GM18858 (cell line): Measurements from ENCODE around the gene CDON.

ENCODE experiments used
- ATAC-seq: cut with Tn5 transposase; IDR thresholded peaks from one replicate; pipeline ENCODE4 v1.9.1; 2021; ENCODE audit not compliant: unreplicated experiment

Gene CDON

DNA sequence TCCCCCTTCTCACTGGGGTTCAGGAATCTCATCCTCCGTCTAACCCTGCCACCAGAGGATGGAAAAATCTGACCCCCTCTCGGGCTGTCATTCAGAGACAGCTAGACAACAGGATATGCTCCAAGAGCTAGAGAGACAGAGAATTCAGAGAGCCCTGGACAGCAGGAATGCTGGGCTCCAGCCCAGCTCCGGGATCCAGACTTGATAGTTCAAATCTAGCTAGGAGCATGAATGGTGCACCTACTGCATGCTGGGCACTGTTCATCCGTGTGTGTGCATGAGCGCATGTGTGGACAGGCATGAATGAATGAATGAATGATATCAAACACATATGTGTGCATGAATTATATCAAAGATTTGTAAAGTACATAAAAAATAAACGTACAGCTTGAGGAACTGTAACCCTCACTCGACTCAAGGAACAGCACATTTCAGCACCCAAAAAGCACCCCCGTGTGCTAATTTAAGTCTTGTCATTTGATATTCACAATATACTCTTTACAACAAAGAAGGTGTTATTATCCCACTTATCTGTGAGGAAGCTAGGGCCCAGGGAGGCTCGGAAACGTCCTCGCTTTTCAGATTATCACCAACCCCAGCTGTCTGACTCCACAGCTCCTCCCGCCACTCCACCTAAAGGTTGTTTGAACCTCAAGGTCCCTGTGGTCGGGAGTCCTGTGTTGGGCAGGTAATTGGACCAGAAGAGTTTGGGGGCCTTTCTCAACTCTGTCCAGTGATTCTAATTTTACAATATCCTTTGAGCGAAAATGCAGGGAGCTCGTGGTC, 117.5 kb downstream of the CDON start:
- ATAC-seq = no peak

DNA sequence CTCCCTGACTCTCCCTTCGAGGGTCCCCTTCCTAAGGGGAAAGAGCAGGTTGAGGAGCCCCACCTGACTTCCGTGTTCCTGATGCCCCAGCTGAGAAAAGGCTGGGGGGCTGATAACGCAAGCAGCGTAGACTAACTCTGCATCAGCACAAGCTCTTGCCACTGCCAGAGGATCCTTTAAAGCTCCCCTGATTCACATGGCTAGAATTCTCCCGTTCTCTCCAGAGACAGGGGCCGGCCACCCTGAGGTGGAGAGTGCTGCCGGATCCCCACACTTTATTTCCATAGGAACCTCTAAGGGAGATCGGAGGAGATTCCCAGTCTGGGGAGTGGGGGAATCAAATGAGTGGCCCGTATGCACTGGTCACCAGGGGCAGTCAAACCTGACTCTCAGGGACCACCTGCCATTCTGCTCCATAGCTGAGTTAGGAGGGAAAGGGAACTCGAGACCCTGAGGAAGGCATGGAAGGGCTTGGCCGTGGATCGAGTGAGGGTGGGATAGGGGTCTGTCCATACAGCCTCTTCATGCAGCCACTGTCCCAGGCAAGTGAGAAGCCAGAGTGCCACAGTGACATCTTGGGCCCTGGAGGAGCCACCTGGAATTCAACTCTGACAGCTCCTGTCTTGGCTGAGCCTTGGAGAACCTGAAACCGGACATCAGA, 118.2 kb downstream of the CDON start:
- no peak for ATAC-seq

DNA sequence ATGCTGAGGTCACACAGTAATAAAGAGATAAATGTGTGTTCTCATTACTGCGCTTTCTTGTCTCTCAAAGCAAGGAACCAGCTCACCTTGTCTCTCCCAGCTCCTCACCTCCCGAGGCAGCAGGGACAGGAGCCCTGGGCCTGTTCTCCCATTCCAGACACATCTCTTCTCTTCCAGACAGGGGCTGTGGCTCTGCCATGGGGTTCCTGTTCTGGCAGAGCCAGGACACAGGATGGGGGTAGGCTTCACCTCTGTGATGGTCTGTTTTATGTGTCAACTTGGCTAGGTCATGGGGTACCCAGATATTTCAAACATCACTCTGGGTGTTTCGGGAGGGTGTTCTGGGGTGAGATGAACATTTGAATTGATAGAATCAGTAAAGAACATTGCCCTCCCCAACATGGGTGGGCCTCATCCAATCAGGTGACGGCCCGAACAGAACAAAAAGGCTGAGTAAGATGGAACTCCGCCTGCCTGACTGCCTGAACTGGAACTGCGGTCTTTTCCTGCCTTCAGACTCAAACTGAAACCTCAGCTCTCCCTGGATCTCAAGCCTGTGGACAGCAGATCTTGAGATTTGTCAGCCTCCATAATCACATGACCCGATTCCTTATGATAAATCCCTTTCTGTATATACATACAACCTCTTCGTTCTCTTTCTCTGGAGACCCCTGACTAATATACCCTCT, 118.9 kb downstream of the CDON start:
- ATAC-seq = no peak

DNA sequence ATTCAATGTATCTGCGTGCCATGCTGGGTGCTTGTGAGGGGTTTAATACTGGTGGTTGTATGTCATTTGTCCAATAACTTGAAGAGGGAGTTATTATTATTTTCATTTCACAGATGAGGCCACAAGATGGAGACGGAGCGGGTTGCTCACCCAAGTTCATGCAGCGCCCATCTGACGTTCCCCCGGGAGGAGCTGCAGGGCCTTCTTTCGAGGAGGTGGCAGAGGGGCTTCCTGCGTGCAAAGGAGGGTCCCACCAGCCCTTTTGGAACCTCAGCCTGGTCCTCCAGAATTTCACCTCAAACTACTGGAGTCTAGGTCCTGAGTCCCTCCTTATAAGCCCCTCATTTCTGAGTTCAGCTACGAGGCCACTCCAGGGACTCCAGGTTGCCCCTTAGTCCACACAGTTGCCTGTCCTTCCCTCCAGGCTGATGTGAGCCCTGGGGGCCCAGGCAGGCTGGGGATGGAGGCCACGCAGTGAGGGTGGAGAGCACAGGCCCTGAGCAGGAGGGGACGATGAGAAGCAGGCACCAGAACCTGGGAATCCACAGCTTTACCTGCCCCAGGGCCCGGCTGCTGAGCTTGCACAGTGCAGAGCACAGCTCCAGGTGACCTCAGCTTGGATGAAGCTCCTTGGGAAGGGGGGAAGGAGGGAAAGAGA, 119.8 kb downstream of the CDON start:
- no peak for ATAC-seq

DNA sequence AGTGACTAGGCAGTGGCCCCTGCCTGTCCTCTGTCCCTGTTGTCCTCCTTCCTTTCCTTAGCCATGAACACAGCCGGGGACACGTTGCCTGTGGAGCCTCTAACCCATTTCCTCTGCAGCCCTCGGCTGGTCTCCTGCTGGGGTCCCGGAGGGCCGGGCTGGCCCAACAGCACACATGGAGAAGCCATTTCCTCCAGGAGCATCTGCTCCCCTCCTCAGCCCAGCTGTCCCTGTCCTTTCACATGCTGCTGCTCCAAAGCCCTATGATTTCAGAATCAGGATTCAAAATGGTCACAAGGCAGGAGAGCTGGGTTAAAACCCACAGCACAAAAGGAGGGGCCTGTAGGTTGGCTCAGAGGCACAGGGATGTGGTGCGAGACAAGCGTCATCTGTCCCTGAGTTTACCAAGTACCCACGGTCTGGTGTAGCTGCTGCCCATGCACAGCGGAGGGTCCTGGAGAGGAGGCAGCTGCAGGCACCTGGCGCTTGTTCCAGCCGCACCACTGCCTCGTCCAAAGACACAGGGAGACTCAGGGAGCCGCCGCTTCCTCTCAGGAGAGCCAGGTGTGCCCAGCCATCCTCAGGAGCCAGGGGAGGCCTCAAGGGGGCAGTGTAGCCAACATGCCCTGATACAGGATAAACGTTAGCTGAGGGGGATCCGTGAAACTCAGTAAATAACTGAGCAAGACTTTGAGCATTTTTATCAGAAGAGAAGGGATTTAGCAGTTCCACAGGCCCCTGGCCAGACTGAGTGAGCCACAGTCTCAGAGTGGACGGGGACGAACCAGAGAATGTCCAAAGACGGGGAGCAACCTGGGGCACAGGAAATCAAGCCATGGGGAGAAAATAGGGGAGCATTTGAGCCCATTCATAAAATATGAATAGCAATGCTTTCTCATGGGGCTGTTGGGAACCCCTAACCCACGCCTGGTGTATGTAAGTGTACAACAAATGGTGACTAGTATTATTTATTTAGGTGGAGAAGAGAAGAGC, 120.8 kb downstream of the CDON start:
- ATAC-seq = no peak

DNA sequence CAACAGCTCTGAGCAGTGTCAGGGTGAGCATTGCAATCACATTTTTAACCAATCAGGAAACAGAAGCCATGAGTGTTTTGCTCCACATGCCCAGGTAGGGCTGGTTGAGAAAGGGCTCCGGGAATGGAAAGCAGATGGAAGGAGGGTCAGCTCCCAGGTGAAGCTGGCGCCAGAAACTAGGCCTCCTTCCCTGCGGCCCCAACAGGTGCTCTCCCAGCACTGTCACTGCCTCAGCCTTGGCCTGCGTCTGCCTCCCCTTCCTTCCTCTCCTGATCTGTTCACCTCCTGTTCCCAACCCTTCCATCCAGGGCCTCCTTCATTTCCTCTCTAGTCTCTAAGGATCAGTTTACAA, 121.4 kb downstream of the CDON start:
- ATAC-seq = no peak

DNA sequence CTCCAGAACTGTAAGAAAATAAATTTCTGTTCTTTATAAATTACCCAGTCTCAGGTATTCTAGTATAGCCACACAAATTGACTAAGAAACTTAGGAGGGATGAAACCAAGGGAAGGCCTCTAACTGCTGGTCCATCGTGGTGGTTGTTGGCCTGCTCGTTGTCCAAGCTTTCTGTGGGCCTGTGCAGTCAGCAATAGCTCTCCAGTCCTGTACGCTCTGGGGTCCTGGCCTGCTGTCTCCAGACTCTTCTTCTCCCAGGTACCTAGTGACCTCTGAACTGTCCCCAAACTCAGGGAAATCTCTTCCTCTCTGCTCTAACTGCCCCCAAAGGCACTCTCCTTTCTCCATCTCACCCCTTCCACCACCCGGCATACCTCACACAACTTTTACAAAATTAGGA, 122.5 kb downstream of the CDON start:
- no peak for ATAC-seq

DNA sequence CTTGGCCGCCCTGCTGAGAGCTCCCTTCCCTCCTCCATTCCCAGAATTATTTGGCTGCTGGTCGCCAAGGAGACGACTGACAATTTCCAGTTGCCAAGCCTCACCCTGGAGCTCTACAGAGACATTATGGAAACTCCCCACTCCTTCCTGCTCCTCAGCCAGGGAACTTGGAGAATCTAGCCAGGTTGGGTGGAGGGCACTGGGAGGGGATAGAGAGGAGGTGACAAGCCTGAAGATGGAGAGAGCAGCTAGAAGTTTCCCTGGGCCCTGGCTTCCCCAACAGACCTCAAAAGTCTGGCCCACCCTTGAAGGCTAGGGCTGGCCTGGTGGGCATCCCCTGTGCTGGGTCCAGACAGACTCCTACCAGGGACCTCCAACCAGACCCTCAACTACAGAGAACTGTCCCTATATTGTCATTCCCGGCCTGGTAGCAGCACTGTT, 123.6 kb downstream of the CDON start:
- no peak for ATAC-seq

DNA sequence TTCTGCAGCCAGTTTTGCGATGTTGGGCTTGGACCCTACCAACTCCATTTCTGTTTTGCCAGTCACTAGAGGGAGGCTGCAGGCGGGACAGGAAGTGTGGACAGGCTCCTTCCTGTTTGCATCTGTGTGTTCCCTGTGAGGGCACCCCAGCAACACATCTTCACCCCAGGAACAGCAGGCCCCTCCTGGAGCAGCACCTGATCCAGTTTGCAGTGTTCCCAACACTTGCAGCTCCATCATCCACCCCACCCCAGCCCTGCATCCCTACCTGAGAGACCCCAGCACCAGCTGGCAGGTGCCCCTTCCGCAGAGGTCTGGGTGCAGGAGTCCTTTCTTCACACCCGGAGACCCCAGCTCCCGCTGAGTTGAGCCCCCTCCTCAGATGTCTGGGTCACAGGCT, 124.2 kb downstream of the CDON start:
- ATAC-seq = no peak

DNA sequence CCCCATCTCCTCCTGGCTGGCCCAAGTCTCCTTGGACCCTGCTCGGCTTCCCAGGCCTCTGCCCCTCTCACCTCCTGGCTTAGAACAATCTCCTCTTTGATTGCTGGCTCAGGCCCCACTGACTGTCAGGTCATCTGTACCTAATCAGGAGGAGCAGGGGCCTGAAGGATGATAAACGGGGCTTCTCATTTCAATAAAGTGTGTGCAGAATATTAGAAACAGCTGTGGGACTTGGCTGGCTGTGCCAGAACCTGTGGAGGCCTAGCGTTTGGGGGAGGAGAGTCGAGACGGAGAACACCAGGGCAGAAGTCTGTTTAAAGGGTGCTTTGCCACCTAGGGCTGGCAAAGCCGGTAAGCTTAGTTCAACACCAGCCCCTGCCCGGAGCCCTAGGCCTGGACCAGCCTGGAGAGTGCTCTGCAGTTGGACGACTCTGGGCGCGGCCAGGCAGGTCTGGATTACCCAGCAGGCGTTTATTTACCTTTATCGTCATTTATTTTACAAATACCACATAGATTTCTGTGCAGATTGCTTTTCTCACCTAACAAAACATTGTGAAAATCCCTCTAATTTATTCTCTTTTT, 127.0 kb downstream of the CDON start:
- no peak for ATAC-seq

DNA sequence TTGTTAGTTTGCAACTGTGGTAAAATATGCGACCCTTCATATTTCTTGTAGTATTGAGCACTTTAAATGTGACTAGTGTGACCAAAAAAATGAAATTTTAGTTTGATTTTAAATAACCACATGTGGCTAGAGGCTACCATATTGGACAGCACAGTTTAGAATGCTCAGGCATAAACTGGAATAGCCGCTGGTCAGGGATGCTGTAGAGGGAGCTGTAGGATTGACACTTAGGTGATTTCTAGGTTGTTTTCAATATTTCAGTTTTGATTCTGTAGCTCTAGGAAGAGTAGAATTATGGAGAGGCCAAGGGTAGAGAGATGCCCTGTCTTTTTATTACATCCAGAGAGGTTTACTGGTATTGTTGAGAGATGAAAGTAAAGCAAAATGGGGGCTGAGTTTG, 127.6 kb downstream of the CDON start:
- no peak for ATAC-seq

DNA sequence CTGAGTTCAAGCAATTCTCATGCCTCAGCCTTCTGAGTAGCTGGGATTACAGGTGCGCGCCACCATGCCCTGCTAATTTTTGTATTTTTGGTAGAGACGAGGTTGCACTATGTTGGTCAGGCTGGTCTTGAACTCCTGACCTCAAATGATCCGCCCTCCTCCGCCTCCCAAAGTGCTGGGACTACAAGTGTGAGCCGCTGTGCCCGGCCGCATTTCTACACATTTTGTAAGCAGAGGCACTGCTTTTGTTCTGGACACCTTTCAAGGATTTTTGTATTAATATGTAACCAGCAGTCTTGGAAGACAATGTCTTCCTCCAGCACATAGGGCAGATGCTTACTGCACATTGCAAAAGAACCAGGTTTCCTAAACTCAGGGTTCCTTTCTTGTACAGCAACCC, 128.2 kb downstream of the CDON start:
- no peak for ATAC-seq

DNA sequence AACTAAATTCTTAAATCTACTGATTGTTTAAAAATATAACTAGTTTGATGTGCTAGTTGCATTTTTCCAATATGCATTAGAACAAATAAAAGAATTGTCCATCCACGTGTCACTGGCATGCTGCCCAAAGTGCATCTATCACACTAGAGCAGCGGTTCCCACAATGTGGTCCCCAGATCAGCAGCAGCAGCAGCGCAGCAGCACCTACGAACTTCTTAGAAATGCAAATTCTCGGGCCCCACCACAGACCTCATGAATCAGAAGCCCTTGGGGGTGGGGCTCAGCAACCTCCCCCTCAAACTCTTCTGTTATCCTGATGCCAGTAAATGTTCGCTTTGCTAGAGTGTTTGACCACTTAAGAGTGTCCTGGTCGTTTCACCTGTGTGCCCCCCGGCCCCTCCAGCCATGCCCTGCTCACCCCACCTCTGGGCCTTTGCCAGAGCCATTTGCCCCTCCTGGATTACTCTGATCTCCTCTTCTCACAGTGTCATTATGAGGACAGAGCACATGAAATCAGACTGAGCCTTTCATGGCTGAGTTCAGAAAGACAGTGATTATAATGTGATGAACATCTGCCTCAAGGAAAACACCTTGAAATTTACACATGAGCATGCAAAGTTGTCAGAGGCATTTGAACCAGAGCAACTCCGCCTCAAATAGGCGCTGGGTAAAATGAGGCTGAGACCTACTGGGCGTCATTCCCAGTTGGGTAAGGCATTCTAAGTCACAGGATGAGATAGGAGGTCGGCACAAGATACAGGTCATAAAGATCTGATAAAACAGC, 129.4 kb downstream of the CDON start:
- no peak for ATAC-seq

DNA sequence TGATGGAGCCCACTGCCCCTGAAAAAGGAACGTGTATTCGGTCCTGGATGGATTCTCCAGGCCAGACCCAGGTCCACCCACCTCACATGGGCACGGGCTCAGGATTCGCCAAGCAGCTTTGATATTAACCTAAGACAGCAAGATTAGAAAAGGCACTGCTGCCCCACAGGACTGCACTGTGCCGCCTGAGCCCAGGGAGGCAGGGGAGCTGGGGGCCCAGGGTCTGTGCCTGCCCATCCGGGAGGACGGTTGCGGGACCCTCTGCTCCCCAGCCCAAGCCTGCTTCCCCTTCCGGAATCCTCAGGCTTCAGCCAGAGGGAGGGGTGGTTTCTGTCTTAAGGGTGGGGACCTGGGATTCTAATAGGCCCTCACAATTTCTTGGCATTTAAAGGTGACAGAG, 130.4 kb downstream of the CDON start:
- no peak for ATAC-seq

DNA sequence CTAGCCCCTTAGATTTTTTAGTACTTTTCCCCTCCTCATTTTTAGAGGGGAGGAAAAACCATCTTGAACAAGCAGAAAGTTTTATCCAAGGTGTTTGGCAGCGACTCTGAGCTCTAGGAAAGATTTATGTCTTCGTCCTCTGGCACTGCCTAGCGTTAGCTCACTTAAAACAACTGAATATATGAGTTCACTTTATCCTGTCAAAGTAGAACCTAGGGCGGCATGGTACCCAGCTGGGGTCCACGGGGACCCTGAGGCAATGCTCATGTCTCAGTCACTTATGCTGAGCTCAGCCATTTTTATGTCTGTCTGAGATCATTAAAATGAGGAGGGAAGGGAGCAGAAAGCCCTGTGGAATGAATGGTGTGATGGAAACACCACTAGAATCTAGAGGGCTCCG, 131.0 kb downstream of the CDON start:
- ATAC-seq = no peak

DNA sequence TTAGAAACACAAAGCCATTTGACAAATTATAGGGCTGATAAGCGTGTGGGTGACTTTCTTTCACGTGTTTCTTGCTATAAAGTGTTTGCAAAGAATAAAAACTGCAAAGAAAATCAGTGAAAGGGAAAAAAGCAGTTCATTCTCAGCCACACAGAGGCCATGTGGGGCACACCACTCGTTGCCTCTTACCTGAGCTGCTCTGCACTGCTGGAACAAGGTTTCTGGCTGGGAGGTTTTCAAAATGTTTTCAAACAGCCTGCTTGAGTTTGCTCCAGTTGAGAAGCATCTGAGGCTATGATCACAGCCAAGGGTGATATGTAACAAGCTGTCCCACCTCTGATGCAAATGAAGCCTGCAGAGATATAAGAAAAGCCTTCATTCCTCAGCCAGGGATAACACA, 131.6 kb downstream of the CDON start:
- no peak for ATAC-seq

DNA sequence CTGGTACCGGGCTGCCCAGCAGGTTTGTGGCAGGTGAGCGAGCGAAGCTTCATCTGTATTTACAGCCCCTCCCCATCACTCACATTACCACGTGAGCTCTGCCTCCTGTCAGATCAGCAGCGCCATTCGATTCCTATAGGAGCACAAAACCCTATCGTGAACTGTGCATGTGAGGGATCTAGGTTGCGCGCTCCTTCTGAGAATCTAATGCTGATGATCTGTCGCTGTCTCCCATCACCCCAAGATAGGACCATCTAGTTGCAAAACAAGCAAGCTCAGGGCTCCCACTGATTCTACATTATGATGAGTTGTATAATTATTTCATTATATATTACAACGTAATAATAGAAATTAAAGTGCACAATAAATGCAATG, 132.6 kb downstream of the CDON start:
- ATAC-seq = no peak

DNA sequence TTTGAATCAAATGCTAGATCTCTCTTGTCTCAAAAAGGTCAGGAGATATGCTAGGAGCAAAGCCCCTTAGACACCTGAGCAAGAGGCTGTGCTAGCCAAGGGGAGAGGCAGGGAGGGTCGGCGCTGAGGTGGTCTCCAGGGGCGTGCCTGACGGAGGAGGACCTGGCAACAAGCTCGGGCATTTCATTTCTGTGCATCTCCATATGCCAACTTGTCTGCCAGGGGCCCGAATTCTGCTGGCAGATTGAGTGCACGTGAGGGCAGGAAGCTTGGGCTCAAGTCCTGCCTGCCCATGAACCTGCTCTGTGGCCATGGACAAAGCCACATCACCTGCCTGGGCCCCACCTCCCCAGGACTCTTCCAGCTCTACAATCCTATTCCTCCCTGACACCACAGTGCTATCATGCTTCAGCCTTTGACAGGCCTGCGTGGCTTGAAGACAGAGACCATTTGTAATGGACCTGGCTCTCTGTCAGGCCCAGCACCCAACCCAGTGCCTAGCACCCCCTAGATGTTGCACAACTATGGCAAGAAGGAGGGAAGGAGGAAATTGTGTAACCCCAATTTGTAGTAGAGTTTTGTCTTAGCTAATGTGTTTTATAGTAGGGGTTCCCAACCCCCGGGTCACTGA, 133.1 kb downstream of the CDON start:
- ATAC-seq = no peak

DNA sequence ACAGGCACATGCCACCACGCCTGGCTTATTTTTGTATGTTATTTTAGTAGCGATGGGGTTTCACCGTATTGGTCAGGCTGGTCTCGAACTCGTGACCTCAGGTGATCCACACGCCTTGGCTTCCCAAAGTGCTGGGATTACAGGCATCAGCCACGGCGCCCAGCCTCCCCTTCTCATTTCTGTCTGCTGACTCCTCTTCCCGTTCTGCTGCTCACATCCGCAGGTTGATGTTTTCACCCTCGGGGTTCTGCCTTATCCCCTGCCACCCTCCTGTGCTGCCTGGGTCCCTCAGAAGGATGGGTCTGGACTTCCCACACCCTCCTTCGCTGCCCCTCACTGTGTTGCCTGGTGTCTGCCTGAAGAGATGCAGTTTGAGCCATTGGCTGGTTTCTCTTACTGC, 136.0 kb downstream of the CDON start:
- ATAC-seq = no peak
